HUES6 (cell line): ENCODE measurements around the gene IMP4.

ENCODE experiments used
- H3K27ac ChIP-seq: 2 replicates; pipeline ENCODE4 v1.7.0; 2013; ENCODE audit warnings: low read depth, mild to moderate bottlenecking, low read length, inconsistent platforms
- H3K27me3 ChIP-seq: 2 replicates; pipeline ENCODE4 v1.6.1; 2013; ENCODE audit warnings: low read length; ENCODE audit not compliant: control insufficient read depth, insufficient read depth
- H3K36me3 ChIP-seq: 2 replicates; pipeline ENCODE4 v1.6.1; 2013; ENCODE audit warnings: low read length; ENCODE audit not compliant: control insufficient read depth, insufficient read depth
- H3K4me1 ChIP-seq: 2 replicates; pipeline ENCODE4 v1.6.1; 2013; ENCODE audit warnings: low read length; ENCODE audit not compliant: control insufficient read depth, insufficient read depth
- H3K4me3 ChIP-seq: 2 replicates; pipeline ENCODE4 v1.5.1; 2013; ENCODE audit warnings: low read depth, low read length
- H3K9ac ChIP-seq: one replicate; pipeline ENCODE4 v1.6.1; 2013; ENCODE audit warnings: mild to moderate bottlenecking, low read length
- H3K9me3 ChIP-seq: 2 replicates; pipeline ENCODE4 v1.6.1; 2013; ENCODE audit warnings: low read depth, low read length; ENCODE audit not compliant: control insufficient read depth, insufficient read depth

IMP4 gene

GRCh38 chr2:130346741-130347066 lies 4.0 kb downstream of the IMP4 start:
- no peaks in the 10 kb centered on the region for H3K9me3 ChIP-seq
- H3K27ac ChIP-seq, result no peak overlapping the region
- H3K9ac ChIP-seq, result no peak overlapping the region
- H3K36me3 ChIP-seq, result peaks cover 47% of the 10 kb centered on the region
- no peaks in the 10 kb centered on the region for H3K27me3 ChIP-seq
- H3K4me1 ChIP-seq, result no peaks in the 10 kb centered on the region
- H3K4me3 ChIP-seq, result no peak overlapping the region

DNA sequence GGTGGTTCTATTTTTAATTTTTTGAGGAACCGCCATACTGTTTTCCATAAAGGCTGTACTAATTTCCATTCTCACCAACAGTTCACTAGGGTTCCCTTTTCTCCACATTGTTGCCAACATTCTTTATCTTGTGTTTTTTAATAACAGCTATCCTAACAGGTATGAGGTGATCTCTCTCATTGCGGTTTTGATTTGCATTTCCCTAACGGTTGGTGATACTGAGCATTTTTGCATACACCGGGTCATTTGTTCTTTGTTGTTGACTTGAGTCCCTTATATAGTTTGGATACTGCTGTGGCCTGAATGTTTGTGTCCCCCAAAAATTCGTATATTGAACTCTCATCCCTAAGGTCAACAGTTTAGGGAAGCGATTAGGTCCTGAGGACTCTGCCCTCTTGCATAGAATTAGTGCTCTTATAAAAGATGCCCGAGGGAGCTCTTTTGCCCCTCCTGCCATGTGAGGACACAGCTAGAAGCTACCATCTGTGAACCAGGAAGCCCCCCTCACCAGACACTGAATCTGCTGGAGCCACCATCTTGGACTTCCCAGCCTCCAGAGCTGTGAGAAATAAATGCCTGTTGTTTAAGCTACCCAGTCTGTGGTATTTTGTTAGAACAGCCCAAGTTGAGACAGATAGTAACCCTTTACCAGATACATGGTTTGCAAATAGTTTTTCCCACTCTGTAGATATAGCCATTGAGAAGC lies 4.7 kb downstream of the IMP4 start:
- peaks cover 47% of the 10 kb centered on the region for H3K36me3 ChIP-seq
- no peak overlapping the region for H3K9ac ChIP-seq
- H3K9me3 ChIP-seq, result no peaks in the 10 kb centered on the region
- no peak overlapping the region for H3K27ac ChIP-seq
- peaks cover 4% of the 10 kb centered on the region; the same call in 1 of the 2 replicates for H3K4me1 ChIP-seq
- H3K4me3 ChIP-seq, result no peak overlapping the region
- H3K27me3 ChIP-seq, result no peaks in the 10 kb centered on the region

GRCh38 chr2:130349174-130349573 lies 6.5 kb downstream of the IMP4 start:
- peaks cover 47% of the 10 kb centered on the region for H3K36me3 ChIP-seq
- no peaks in the 10 kb centered on the region for H3K9me3 ChIP-seq
- peaks cover 10% of the 10 kb centered on the region for H3K27me3 ChIP-seq
- H3K27ac ChIP-seq, result no peak overlapping the region
- H3K4me1 ChIP-seq, result peaks cover 4% of the 10 kb centered on the region; the same call in 1 of the 2 replicates
- no peak overlapping the region for H3K9ac ChIP-seq
- no peak overlapping the region for H3K4me3 ChIP-seq

- Histone ChIP-seq H3K27ac (no peak overlapping the region), H3K9ac (no peak overlapping the region), H3K4me3 (no peak overlapping the region), H3K27me3 (peaks cover 32% of the 10 kb centered on the region), H3K4me1 (peaks cover 4% of the 10 kb centered on the region; the same call in 1 of the 2 replicates), H3K36me3 (peaks cover 23% of the 10 kb centered on the region), H3K9me3 (no peaks in the 10 kb centered on the region)
Observed at GRCh38 chr2:130351711-130352110, 9.0 kb downstream of the IMP4 start.

DNA sequence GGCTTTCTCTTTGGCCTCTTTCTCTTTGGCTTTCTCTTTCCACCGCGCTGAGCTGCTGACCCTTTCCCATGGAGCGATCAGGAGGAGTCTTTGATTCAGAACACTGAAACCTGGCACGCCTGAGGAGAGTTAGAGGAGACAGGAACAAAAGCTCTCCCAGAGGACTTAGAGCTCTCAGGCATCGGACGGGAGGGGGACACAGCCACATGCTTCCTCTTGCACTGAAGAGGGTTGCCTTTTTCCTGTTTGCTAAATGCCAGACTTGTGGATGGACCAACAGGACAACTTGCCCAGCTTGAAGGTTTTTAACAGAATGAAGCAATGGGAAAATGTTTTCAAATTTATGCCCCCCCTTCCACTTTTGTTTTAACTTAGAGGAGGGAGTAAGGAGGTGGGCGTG lies 9.5 kb downstream of the IMP4 start:
- no peak overlapping the region for H3K9ac ChIP-seq
- peaks cover 17% of the 10 kb centered on the region for H3K36me3 ChIP-seq
- peaks cover 4% of the 10 kb centered on the region; the same call in 1 of the 2 replicates for H3K4me1 ChIP-seq
- H3K27me3 ChIP-seq, result peaks cover 37% of the 10 kb centered on the region
- H3K4me3 ChIP-seq, result no peak overlapping the region
- no peaks in the 10 kb centered on the region for H3K9me3 ChIP-seq
- H3K27ac ChIP-seq, result no peak overlapping the region

DNA sequence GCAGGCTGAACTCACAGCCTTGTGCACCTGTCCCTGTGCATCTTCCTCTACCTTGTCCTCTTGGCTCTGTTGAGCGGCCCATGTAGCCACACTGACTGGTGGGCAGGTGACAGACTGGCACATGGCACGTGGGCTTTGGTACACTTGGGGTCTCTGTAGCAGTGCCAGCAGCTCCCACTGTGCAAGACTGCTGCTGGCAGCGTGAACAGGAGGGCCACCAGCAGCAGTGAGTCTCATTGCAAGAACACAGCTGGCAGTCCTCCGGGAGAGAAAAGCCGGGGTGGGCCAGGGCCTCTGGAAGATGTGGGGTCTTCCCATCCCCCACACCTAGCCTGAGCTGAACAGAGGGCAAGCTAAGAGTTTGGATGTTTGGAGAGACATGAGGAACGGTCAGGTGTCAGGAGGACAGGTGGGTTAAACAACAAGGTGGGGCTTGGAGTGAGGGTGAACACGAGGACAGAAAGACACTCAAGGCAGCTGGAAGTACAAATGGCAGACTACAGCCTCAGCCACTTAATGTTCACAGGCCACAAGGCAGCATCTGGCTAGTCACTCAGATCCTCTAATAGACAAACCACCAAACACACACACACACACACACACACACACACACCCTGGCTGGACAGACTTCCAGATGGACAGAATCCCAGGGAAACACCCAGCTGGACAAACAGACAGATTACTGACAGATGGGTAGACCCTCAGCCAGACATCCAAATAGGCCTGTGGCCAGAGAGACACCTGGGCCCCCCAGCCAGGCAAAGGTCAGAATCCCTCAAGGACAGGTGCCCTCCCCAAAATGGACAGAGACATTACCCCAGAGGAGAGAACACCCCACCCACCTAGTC lies 10.8 kb downstream of the IMP4 start:
- Histone ChIP-seq H3K27me3 (peaks cover 37% of the 10 kb centered on the region), H3K9ac (no peak overlapping the region), H3K4me1 (peaks cover 4% of the 10 kb centered on the region; the same call in 1 of the 2 replicates), H3K4me3 (no peak overlapping the region), H3K36me3 (peaks cover 5% of the 10 kb centered on the region), H3K27ac (no peak overlapping the region), H3K9me3 (no peaks in the 10 kb centered on the region)

DNA sequence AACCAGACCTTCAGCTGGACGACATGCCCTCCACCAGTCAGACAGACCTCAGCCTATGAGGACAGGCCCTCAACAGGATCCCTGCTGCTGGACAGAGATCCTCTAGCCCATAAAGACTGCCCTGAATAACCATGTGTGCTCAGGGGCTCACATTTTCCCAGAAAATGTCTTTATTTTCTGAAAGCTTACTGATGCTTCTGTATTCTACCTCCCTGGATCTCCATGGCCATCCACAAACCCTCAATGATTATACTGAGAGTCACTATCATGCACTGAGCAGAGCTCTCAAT lies 11.4 kb downstream of the IMP4 start:
- no peaks in the 10 kb centered on the region for H3K9me3 ChIP-seq
- H3K4me1 ChIP-seq, result peaks cover 4% of the 10 kb centered on the region; the same call in 1 of the 2 replicates
- no peak overlapping the region for H3K27ac ChIP-seq
- 0 out of 2 replicates have a peak, but pooled peaks cover 2% of the 10 kb centered on the region for H3K36me3 ChIP-seq
- H3K9ac ChIP-seq, result no peak overlapping the region
- peaks cover 37% of the 10 kb centered on the region for H3K27me3 ChIP-seq
- no peak overlapping the region for H3K4me3 ChIP-seq

DNA sequence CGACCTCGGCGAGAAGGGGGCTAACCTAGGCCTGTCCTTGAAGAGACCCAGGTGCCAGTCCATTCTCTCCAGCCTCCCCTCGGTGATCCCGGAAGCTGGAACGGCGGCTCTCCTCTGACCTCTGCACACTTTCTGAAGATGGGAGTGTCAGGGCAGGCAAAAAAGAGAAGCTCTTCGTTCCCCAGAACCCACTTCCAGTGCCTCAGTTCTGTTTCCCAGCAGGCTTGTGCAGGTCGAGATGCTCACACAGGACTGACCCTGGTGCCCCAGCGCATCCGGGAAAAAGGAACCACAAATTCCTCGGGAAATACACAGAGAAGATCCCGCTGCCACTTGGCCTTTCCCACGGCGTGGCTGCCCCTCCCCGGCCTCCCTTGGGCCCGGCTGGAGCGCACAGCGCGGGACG lies 12.5 kb downstream of the IMP4 start:
- H3K27me3 ChIP-seq, result peaks cover 37% of the 10 kb centered on the region
- H3K9me3 ChIP-seq, result no peaks in the 10 kb centered on the region
- H3K4me1 ChIP-seq, result peaks cover 4% of the 10 kb centered on the region; the same call in 1 of the 2 replicates
- H3K27ac ChIP-seq, result no peak overlapping the region
- H3K9ac ChIP-seq, result peak overlapping the region; percentile 13
- peak overlapping the region; percentile 74 for H3K4me3 ChIP-seq
- H3K36me3 ChIP-seq, result no peaks in the 10 kb centered on the region

DNA sequence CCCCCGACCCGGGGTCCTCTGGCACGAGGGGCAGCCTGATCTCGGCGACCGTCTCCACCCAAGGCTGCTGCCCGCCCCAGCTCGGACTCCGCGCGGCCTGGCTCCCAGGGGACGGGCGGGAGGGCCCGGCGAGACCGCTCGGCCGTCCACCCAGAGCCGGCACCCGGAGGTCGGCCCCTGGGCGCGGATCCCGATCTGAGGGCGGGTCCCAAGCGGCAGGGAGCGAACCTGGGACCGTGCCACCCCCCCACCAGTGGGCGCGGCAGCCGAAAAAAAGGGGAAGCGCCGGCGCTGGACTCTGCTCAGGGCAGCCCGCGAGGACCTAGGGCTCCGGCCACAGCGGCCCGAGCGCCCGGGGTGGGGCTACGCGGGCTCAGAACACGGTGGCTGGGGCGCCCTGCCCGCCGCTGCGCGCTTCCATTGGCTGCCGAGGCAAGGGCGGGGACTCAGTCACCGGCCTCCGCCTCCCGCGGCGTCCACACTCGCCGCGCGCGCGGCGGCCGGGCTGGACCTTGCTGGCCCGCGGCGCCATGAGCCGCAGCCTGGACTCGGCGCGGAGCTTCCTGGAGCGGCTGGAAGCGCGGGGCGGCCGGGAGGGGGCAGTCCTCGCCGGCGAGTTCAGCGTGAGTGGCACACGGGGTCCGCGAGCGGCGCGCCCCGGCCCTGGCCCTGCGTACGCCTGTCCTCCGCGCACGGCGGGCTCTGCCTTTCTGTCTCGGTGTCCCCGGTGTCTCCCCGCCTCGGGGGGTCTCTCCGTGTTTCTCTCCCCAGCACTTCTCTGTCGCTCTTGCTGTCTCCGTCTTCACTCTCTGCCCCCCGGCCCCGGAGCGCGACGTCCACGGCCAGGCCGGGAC lies 13.1 kb downstream of the IMP4 start, which contains the start of gene PTPN18:
Gene PTPN18 (plus strand): TSS at position 479 of the 854 bp plus-strand sequence. CDS start 52 bp downstream, at position 531.
- H3K36me3 ChIP-seq, result no peaks in the 10 kb centered on the region
- H3K4me3 ChIP-seq, result peak within 1 kb of the TSS; percentile 74
- H3K27ac ChIP-seq, result no peak within 1 kb of the TSS
- peaks cover 37% of the 10 kb centered on the region for H3K27me3 ChIP-seq
- no peaks in the 10 kb centered on the region for H3K9me3 ChIP-seq
- peak within 1 kb of the TSS; percentile 13 for H3K9ac ChIP-seq
- peaks cover 4% of the 10 kb centered on the region; the same call in 1 of the 2 replicates for H3K4me1 ChIP-seq

- H3K9ac ChIP-seq, result no peak overlapping the region
- no peak overlapping the region for H3K27ac ChIP-seq
- H3K27me3 ChIP-seq, result peaks cover 37% of the 10 kb centered on the region
- no peaks in the 10 kb centered on the region for H3K4me1 ChIP-seq
- H3K4me3 ChIP-seq, result no peak overlapping the region
- H3K36me3 ChIP-seq, result no peaks in the 10 kb centered on the region
- no peaks in the 10 kb centered on the region for H3K9me3 ChIP-seq
Observed at GRCh38 chr2:130357864-130358263, 15.2 kb downstream of the IMP4 start.
